ENCODE results near the gene MIPEP. TPM values are rescaled to one million over a fixed set of nuclear protein-coding genes. Genes with fewer than 3 reads are reported as not detected.

MIPEP gene
- total RNA-seq, 3 donors from 2014 or later, result 11.0 to 23.0 (median 20.0) TPM

GRCh38 chr13:23703246-23703860 lies 185.8 kb downstream of the MIPEP start:
- TF ChIP-seq POLR2AphosphoS5 (IDR thresholded peaks at IDR 0.05) (no peak), POLR2A (IDR thresholded peaks at IDR 0.05) (no peak)
- TF ChIP-seq, protein P1, sequence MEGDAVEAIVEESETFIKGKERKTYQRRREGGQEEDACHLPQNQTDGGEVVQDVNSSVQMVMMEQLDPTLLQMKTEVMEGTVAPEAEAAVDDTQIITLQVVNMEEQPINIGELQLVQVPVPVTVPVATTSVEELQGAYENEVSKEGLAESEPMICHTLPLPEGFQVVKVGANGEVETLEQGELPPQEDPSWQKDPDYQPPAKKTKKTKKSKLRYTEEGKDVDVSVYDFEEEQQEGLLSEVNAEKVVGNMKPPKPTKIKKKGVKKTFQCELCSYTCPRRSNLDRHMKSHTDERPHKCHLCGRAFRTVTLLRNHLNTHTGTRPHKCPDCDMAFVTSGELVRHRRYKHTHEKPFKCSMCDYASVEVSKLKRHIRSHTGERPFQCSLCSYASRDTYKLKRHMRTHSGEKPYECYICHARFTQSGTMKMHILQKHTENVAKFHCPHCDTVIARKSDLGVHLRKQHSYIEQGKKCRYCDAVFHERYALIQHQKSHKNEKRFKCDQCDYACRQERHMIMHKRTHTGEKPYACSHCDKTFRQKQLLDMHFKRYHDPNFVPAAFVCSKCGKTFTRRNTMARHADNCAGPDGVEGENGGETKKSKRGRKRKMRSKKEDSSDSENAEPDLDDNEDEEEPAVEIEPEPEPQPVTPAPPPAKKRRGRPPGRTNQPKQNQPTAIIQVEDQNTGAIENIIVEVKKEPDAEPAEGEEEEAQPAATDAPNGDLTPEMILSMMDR (IDR thresholded peaks at IDR 0.05), result no peak
- H3K4me1 ChIP-seq, result peaks cover 0 to 4% of the 10 kb centered on the region in 2 donors
- no peaks in the 10 kb centered on the region for H3K9me3 ChIP-seq
- no peaks in the 10 kb centered on the region for H3K27me3 ChIP-seq
- intact Hi-C loops (cut with DNase I; ENCODE audit: low total_unique reads), result no loop called here
- no peaks in the 10 kb centered on the region for H3K36me3 ChIP-seq
- peak overlapping the region; percentile 65 to 85 for H3K27ac ChIP-seq
- DNase-seq (ENCODE audit: low spot score in 2 of 2), result no peak
- no peak overlapping the region for H3K4me3 ChIP-seq

GRCh38 chr13:23701636-23702035 lies 187.6 kb downstream of the MIPEP start:
- intact Hi-C loops (cut with DNase I; ENCODE audit: low total_unique reads), result no loop called here
- no peaks in the 10 kb centered on the region for H3K27me3 ChIP-seq
- H3K9me3 ChIP-seq, result no peaks in the 10 kb centered on the region
- peak overlapping the region in 1 of 2 donors; percentile 85 for H3K27ac ChIP-seq
- no peak overlapping the region for H3K4me3 ChIP-seq
- H3K36me3 ChIP-seq, result no peaks in the 10 kb centered on the region
- TF ChIP-seq POLR2AphosphoS5 (IDR thresholded peaks at IDR 0.05) (peak in 2 of 3 donors; percentile 29 to 59), POLR2A (IDR thresholded peaks at IDR 0.05) (no peak)
- TF ChIP-seq, protein P1 (IDR thresholded peaks at IDR 0.05), result no peak
- H3K4me1 ChIP-seq, result peaks cover 0 to 4% of the 10 kb centered on the region in 2 donors
- peak in 1 of 2 donors; percentile 60 for DNase-seq (ENCODE audit: low spot score in 2 of 2)

GRCh38 chr13:23701186-23701585 lies 188.0 kb downstream of the MIPEP start:
- no peak for DNase-seq (ENCODE audit: low spot score in 2 of 2)
- intact Hi-C loops (cut with DNase I; ENCODE audit: low total_unique reads), result no loop called here
- H3K4me3 ChIP-seq, result no peak overlapping the region
- H3K4me1 ChIP-seq, result peaks cover 0 to 4% of the 10 kb centered on the region in 2 donors
- no peak for TF ChIP-seq POLR2AphosphoS5 (IDR thresholded peaks at IDR 0.05)
- TF ChIP-seq POLR2A (IDR thresholded peaks at IDR 0.05), result no peak
- TF ChIP-seq, protein P1 (IDR thresholded peaks at IDR 0.05), result no peak
- no peaks in the 10 kb centered on the region for H3K27me3 ChIP-seq
- peak overlapping the region; percentile 35 to 78 for H3K27ac ChIP-seq
- no peaks in the 10 kb centered on the region for H3K9me3 ChIP-seq
- no peaks in the 10 kb centered on the region for H3K36me3 ChIP-seq

- Histone ChIP-seq H3K27me3 (no peaks in the 10 kb centered on the region), H3K9me3 (no peaks in the 10 kb centered on the region), H3K27ac (no peak overlapping the region), H3K36me3 (no peaks in the 10 kb centered on the region), H3K4me3 (no peak overlapping the region), H3K4me1 (peaks cover 0 to 4% of the 10 kb centered on the region in 2 donors)
- TF ChIP-seq POLR2A (IDR thresholded peaks at IDR 0.05) (no peak), POLR2AphosphoS5 (IDR thresholded peaks at IDR 0.05) (no peak)
- TF ChIP-seq, protein P1 (IDR thresholded peaks at IDR 0.05), result no peak
- DNase-seq (ENCODE audit: low spot score in 2 of 2), result no peak
- intact Hi-C loops (cut with DNase I; ENCODE audit: low total_unique reads), result no loop called here
Measured at GRCh38 chr13:23699271-23699670, 189.9 kb downstream of the MIPEP start.

DNA sequence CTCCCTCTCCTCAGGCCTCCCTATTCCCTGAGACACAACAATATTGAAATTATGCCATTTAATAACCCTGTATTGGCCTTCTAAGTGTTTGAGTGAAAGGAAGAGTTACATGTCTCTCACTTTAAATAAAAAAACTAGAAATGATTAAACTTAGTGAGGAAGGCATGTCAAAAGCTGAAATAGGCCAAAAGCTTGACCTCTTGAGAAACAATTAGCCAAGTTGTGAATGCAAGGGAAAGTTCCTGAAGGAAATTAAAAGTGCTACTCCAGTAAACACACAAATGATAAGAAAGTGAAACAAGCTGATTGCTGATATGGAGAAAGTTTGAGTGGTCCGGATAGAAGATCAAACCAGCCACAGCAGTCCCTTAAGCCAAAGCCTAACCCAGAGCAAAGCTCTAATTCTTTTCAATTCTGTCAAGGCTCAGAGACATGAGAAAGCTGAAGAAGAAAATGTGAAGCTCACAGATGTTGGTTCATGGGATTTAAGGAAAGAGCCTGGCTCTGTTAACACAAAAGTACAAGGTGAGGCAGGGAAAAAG lies 191.4 kb downstream of the MIPEP start:
- no peaks in the 10 kb centered on the region for H3K9me3 ChIP-seq
- peaks cover 0 to 4% of the 10 kb centered on the region in 2 donors for H3K4me1 ChIP-seq
- no peaks in the 10 kb centered on the region for H3K27me3 ChIP-seq
- TF ChIP-seq POLR2A (IDR thresholded peaks at IDR 0.05) (no peak), POLR2AphosphoS5 (IDR thresholded peaks at IDR 0.05) (no peak)
- TF ChIP-seq, protein P1 (IDR thresholded peaks at IDR 0.05), result no peak
- intact Hi-C loops (cut with DNase I; ENCODE audit: low total_unique reads), result no loop called here
- H3K4me3 ChIP-seq, result no peak overlapping the region
- no peak overlapping the region for H3K27ac ChIP-seq
- no peak for DNase-seq (ENCODE audit: low spot score in 2 of 2)
- H3K36me3 ChIP-seq, result no peaks in the 10 kb centered on the region

Data from breast epithelium (tissue), 4 donors.